HepG2 (cell line): ENCODE data around the gene USP30. TPM values are rescaled to one million over a fixed set of nuclear protein-coding genes. Genes with fewer than 3 reads are reported as not detected.

ENCODE experiments used
- IRF2 ChIP-seq: IDR thresholded peaks from 2 replicates; pipeline ENCODE4 v1.6.1; 2018; ENCODE audit warnings: missing genetic modification reagents, missing compliant biosample characterization
- KAT8 ChIP-seq: IDR thresholded peaks from 2 replicates; pipeline ENCODE4 v1.6.1; 2016; ENCODE audit warnings: missing genetic modification reagents, missing compliant biosample characterization
- MIER2 ChIP-seq: IDR thresholded peaks from 2 replicates; pipeline ENCODE4 v1.6.1; 2016; ENCODE audit warnings: missing biosample characterization, missing genetic modification reagents
- RAD21 ChIP-seq: fragments of 450-650 bp; formaldehyde crosslinking; IDR thresholded peaks from 2 replicates; pipeline ENCODE4 v1.5.0; 2020; ENCODE audit warnings: mild to moderate bottlenecking
- ZBTB40 ChIP-seq, 2 experiments: fragments of 450-650 bp in 1 of 2; sonication (generic) in 1 of 2; formaldehyde crosslinking in 1 of 2; IDR thresholded peaks; 2 replicates each; pipeline versions ENCODE4 v1.6.1 to v1.8.0; 2016 to 2022; ENCODE audit warnings: antibody characterized with exemption in 1 of 2, mild to moderate bottlenecking in 1 of 2, missing genetic modification reagents in 1 of 2
- ZNF3 ChIP-seq: IDR thresholded peaks from 2 replicates; pipeline ENCODE4 v1.7.0; 2017; ENCODE audit warnings: inconsistent platforms
- ZNF333 ChIP-seq: sonication (generic); formaldehyde crosslinking; IDR thresholded peaks from 2 replicates; pipeline ENCODE4 v1.4.0; 2020; ENCODE audit warnings: mild to moderate bottlenecking, missing genetic modification reagents, borderline replicate concordance
- polyA plus RNA-seq, 8 experiments: library from polyadenylated mRNA; depleted of rRNA in 3 of 8; stranded (reverse) in 7 of 8; unstranded in 1 of 8; fragments of >200 nt; fragmentation: Illumina TruSeq in 4 of 8; extraction: Trizol in 4 of 8; gene quantifications; 2 replicates each; pipeline versions ENCODE4 v1.2.1 to v1.2.3, GENCODE V29; 2011 to 2016; ENCODE audit warnings: low read depth in 4 of 8, missing spikeins in 1 of 8, mixed read lengths in 1 of 8; ENCODE audit not compliant: insufficient read depth in 1 of 8
- total RNA-seq, 5 experiments: library from RNA; depleted of rRNA; stranded (reverse); fragments of >200 nt; fragmentation: Illumina TruSeq; extraction: Trizol; gene quantifications; 2 replicates each; pipeline ENCODE4 v1.2.3, GENCODE V29; 2016; ENCODE audit warnings: low read depth in 1 of 5
- TF ChIP-seq, protein P1 (sequence below): sonication (generic); formaldehyde crosslinking; IDR thresholded peaks from 2 replicates; pipeline ENCODE4 v1.4.0; 2020; ENCODE audit warnings: missing genetic modification reagents

USP30 gene
- total and polyA plus RNA-seq, 2 of the 13 experiments (the other 11 are each of a cell fraction or from before 2014, with no cell fraction given) = 11.2 to 20.8 TPM

GRCh38 chr12:109115758-109116610, 63.6 kb downstream of the USP30 start, which contains the start of gene ACACB (continued):
- TF ChIP-seq, protein P1, sequence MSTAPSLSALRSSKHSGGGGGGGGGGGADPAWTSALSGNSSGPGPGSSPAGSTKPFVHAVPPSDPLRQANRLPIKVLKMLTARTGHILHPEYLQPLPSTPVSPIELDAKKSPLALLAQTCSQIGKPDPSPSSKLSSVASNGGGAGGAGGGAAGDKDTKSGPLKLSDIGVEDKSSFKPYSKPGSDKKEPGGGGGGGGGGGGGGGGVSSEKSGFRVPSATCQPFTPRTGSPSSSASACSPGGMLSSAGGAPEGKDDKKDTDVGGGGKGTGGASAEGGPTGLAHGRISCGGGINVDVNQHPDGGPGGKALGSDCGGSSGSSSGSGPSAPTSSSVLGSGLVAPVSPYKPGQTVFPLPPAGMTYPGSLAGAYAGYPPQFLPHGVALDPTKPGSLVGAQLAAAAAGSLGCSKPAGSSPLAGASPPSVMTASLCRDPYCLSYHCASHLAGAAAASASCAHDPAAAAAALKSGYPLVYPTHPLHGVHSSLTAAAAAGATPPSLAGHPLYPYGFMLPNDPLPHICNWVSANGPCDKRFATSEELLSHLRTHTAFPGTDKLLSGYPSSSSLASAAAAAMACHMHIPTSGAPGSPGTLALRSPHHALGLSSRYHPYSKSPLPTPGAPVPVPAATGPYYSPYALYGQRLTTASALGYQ (CRISPR knock-in tag) = no peak
- no peak; the same call in 1 of the 2 replicates for TF ChIP-seq ZNF3 (CRISPR knock-in tag)
- peak; percentile 67; the same call in 1 of the 2 replicates for TF ChIP-seq MIER2 (CRISPR knock-in tag)
- TF ChIP-seq ZBTB40 (IDR thresholded peaks at IDR 0.05) = no peak
- peak; percentile 89 for TF ChIP-seq ZBTB40 (CRISPR knock-in tag; IDR thresholded peaks at IDR 0.05)
- TF ChIP-seq ZNF333 (CRISPR knock-in tag) = no peak
- TF ChIP-seq IRF2 (CRISPR knock-in tag) = peak; percentile 91
- no peak; the same call in 1 of the 2 replicates for TF ChIP-seq RAD21 (CRISPR knock-in tag)
- TF ChIP-seq KAT8 (CRISPR knock-in tag) = peak; percentile 67
